Activated naive CD4-positive, alpha-beta T cell treated with anti-CD3 and anti-CD28 coated beads, Interleukin-2, amount 50 U/mL, for 24 hours (primary cell): ENCODE measurements around the gene C16orf95.
"Not testable (repeated sequence)": the region's sequence is repeated elsewhere in the genome, so short reads cannot be mapped to it uniquely, and the experiment has no call there.

Experiments
- H3K27ac Mint-ChIP-seq: one replicate; pipeline ENCODE4 v1.8.0; 2021; ENCODE audit warnings: mild to moderate bottlenecking, mixed read lengths
- H3K27me3 Mint-ChIP-seq: one replicate; pipeline ENCODE4 v1.8.0; 2021; ENCODE audit warnings: mixed read lengths
- H3K36me3 Mint-ChIP-seq: one replicate; pipeline ENCODE4 v1.8.0; 2021; ENCODE audit warnings: mixed read lengths
- H3K4me1 Mint-ChIP-seq: one replicate; pipeline ENCODE4 v1.8.0; 2021; ENCODE audit warnings: mixed read lengths
- H3K4me3 Mint-ChIP-seq: one replicate; pipeline ENCODE4 v1.8.0; 2021; ENCODE audit warnings: mild to moderate bottlenecking, mixed read lengths
- H3K9me3 Mint-ChIP-seq: one replicate; pipeline ENCODE4 v1.8.0; 2021; ENCODE audit warnings: mixed read lengths

Gene C16orf95

GRCh38 chr16:87351320-87351698, 34.1 kb upstream of the C16orf95 start:
- Mint-ChIP-seq H3K9me3 (no peaks in the 10 kb centered on the region), H3K4me3 (no peak overlapping the region), H3K36me3 (peaks cover 4% of the 10 kb centered on the region), H3K4me1 (peaks cover 9% of the 10 kb centered on the region), H3K27me3 (no peaks in the 10 kb centered on the region), H3K27ac (no peak overlapping the region)

GRCh38 chr16:87350681-87351319, 33.6 kb upstream of the C16orf95 start:
- peaks cover 7% of the 10 kb centered on the region for H3K36me3 Mint-ChIP-seq
- H3K27me3 Mint-ChIP-seq, result no peaks in the 10 kb centered on the region
- peaks cover 10% of the 10 kb centered on the region for H3K4me1 Mint-ChIP-seq

GRCh38 chr16:87350031-87350430, 32.8 kb upstream of the C16orf95 start:
- H3K9me3 Mint-ChIP-seq, result no peaks in the 10 kb centered on the region
- no peaks in the 10 kb centered on the region for H3K27me3 Mint-ChIP-seq
- peaks cover 12% of the 10 kb centered on the region for H3K36me3 Mint-ChIP-seq
- H3K4me1 Mint-ChIP-seq, result peaks cover 16% of the 10 kb centered on the region
- no peak overlapping the region for H3K27ac Mint-ChIP-seq
- H3K4me3 Mint-ChIP-seq, result no peak overlapping the region

More at GRCh38 chr16:87350681-87351319, 33.6 kb upstream of the C16orf95 start:
- Mint-ChIP-seq H3K4me3 (no peak overlapping the region), H3K9me3 (no peaks in the 10 kb centered on the region), H3K27ac (no peak overlapping the region)

GRCh38 chr16:87348616-87349157, 31.5 kb upstream of the C16orf95 start:
- H3K4me3 Mint-ChIP-seq, result no peak overlapping the region
- no peaks in the 10 kb centered on the region for H3K27me3 Mint-ChIP-seq
- H3K4me1 Mint-ChIP-seq, result peaks cover 17% of the 10 kb centered on the region
- H3K36me3 Mint-ChIP-seq, result peaks cover 12% of the 10 kb centered on the region
- no peaks in the 10 kb centered on the region for H3K9me3 Mint-ChIP-seq
- peak overlapping the region; percentile 70 for H3K27ac Mint-ChIP-seq

- Mint-ChIP-seq H3K4me3 (no peak overlapping the region), H3K9me3 (no peaks in the 10 kb centered on the region)
These were observed 30.9 kb upstream of the C16orf95 start for GRCh38 chr16:87347932-87348615.

GRCh38 chr16:87346517-87347060, 29.4 kb upstream of the C16orf95 start:
- H3K9me3 Mint-ChIP-seq, result no peaks in the 10 kb centered on the region
- H3K36me3 Mint-ChIP-seq, result peaks cover 12% of the 10 kb centered on the region
- H3K27me3 Mint-ChIP-seq, result no peaks in the 10 kb centered on the region
- H3K4me3 Mint-ChIP-seq, result no peak overlapping the region
- peaks cover 21% of the 10 kb centered on the region for H3K4me1 Mint-ChIP-seq
- H3K27ac Mint-ChIP-seq, result no peak overlapping the region

More at GRCh38 chr16:87347932-87348615, 30.9 kb upstream of the C16orf95 start:
- Mint-ChIP-seq H3K27me3 (no peaks in the 10 kb centered on the region), H3K36me3 (peaks cover 12% of the 10 kb centered on the region), H3K27ac (no peak overlapping the region), H3K4me1 (peaks cover 21% of the 10 kb centered on the region)

GRCh38 chr16:87345726-87346424, 28.7 kb upstream of the C16orf95 start:
- Mint-ChIP-seq H3K4me1 (peaks cover 21% of the 10 kb centered on the region), H3K36me3 (peaks cover 12% of the 10 kb centered on the region)

GRCh38 chr16:87344931-87345631, 27.9 kb upstream of the C16orf95 start:
- peaks cover 13% of the 10 kb centered on the region for H3K36me3 Mint-ChIP-seq

More at GRCh38 chr16:87345726-87346424, 28.7 kb upstream of the C16orf95 start:
- Mint-ChIP-seq H3K4me3 (peak overlapping the region; percentile 72), H3K27ac (peak overlapping the region; percentile 85), H3K9me3 (no peaks in the 10 kb centered on the region), H3K27me3 (no peaks in the 10 kb centered on the region)

GRCh38 chr16:87344165-87344930, 27.2 kb upstream of the C16orf95 start:
- Mint-ChIP-seq H3K36me3 (peaks cover 13% of the 10 kb centered on the region), H3K27me3 (no peaks in the 10 kb centered on the region), H3K9me3 (no peaks in the 10 kb centered on the region), H3K4me1 (peaks cover 17% of the 10 kb centered on the region), H3K4me3 (peak overlapping the region; percentile 47), H3K27ac (peak overlapping the region; percentile 30)

More at GRCh38 chr16:87344931-87345631, 27.9 kb upstream of the C16orf95 start:
- H3K4me3 Mint-ChIP-seq, result peak overlapping the region; percentile 72
- no peaks in the 10 kb centered on the region for H3K9me3 Mint-ChIP-seq
- H3K27ac Mint-ChIP-seq, result peak overlapping the region; percentile 85
- no peaks in the 10 kb centered on the region for H3K27me3 Mint-ChIP-seq
- H3K4me1 Mint-ChIP-seq, result peaks cover 21% of the 10 kb centered on the region

- H3K27ac Mint-ChIP-seq, result peak overlapping the region; percentile 30
- H3K27me3 Mint-ChIP-seq, result no peaks in the 10 kb centered on the region
- peaks cover 12% of the 10 kb centered on the region for H3K36me3 Mint-ChIP-seq
These were observed 26.5 kb upstream of the C16orf95 start for GRCh38 chr16:87343753-87344050.

GRCh38 chr16:87342978-87343752, 26.0 kb upstream of the C16orf95 start:
- Mint-ChIP-seq H3K4me1 (peaks cover 16% of the 10 kb centered on the region), H3K9me3 (no peaks in the 10 kb centered on the region), H3K27me3 (no peaks in the 10 kb centered on the region), H3K4me3 (no peak overlapping the region), H3K27ac (no peak overlapping the region), H3K36me3 (peaks cover 12% of the 10 kb centered on the region)

More at GRCh38 chr16:87343753-87344050, 26.5 kb upstream of the C16orf95 start:
- peak overlapping the region; percentile 47 for H3K4me3 Mint-ChIP-seq
- H3K9me3 Mint-ChIP-seq, result no peaks in the 10 kb centered on the region
- H3K4me1 Mint-ChIP-seq, result peaks cover 15% of the 10 kb centered on the region

- Mint-ChIP-seq H3K9me3 (no peaks in the 10 kb centered on the region), H3K36me3 (peaks cover 12% of the 10 kb centered on the region), H3K4me1 (peaks cover 17% of the 10 kb centered on the region), H3K4me3 (no peak overlapping the region), H3K27ac (no peak overlapping the region), H3K27me3 (no peaks in the 10 kb centered on the region)
These were observed 25.3 kb upstream of the C16orf95 start for GRCh38 chr16:87342504-87342903.

GRCh38 chr16:87340198-87340597, 23.0 kb upstream of the C16orf95 start:
- no peak overlapping the region for H3K27ac Mint-ChIP-seq
- H3K9me3 Mint-ChIP-seq, result no peaks in the 10 kb centered on the region
- peaks cover 18% of the 10 kb centered on the region for H3K4me1 Mint-ChIP-seq
- H3K36me3 Mint-ChIP-seq, result peaks cover 5% of the 10 kb centered on the region
- H3K27me3 Mint-ChIP-seq, result no peaks in the 10 kb centered on the region
- H3K4me3 Mint-ChIP-seq, result no peak overlapping the region

- H3K27ac Mint-ChIP-seq, result peak overlapping the region; percentile 46
- peaks cover 18% of the 10 kb centered on the region for H3K4me1 Mint-ChIP-seq
- H3K36me3 Mint-ChIP-seq, H3K9me3 Mint-ChIP-seq, H3K4me3 Mint-ChIP-seq, H3K27me3 Mint-ChIP-seq: not testable (repeated sequence)
These were observed 22.5 kb upstream of the C16orf95 start for GRCh38 chr16:87339724-87340105.
